Kidney (tissue), 14 donors: ENCODE data around the gene ZBTB40. TPM values are rescaled to one million over a fixed set of nuclear protein-coding genes. Genes with fewer than 3 reads are reported as not detected.

Experiments
- DNase-seq, 5 donors: peaks; one replicate each; pipeline ENCODE4 v3.0.0-alpha.2; 2013 to 2020
- FAIRE-seq: peaks from 2 replicates; lab custom pipeline; 2012; peaks lifted over from hg19 to GRCh38; lab: Jason Lieb, UNC
- H3K27ac ChIP-seq, 2 donors: one replicate each; pipeline ENCODE4 v1.7.0; 2013; ENCODE audit warnings: low read depth in 2 of 2, low read length in 2 of 2, inconsistent platforms in 1 of 2
- H3K27me3 ChIP-seq: one replicate; pipeline ENCODE4 v1.7.1; 2013; ENCODE audit warnings: low read length, inconsistent platforms; ENCODE audit not compliant: control insufficient read depth, insufficient read depth
- H3K36me3 ChIP-seq, 3 donors: one replicate each; pipeline versions ENCODE4 v1.7.0 to v1.7.1; 2013; ENCODE audit warnings: low read length in 3 of 3, control low read depth in 1 of 3, inconsistent platforms in 1 of 3; ENCODE audit not compliant: insufficient read depth in 3 of 3, control insufficient read depth in 2 of 3
- H3K4me1 ChIP-seq, 3 donors: one replicate each; pipeline versions ENCODE4 v1.7.0 to v1.7.1; 2013; ENCODE audit warnings: low read length in 3 of 3, inconsistent platforms in 1 of 3, low read depth in 1 of 3; ENCODE audit not compliant: control insufficient read depth in 2 of 3, insufficient read depth in 2 of 3
- H3K4me3 ChIP-seq, 3 donors: one replicate each; pipeline versions ENCODE4 v1.7.0 to v1.8.1; 2013; ENCODE audit warnings: low read length in 3 of 3, control low read depth in 1 of 3, inconsistent platforms in 1 of 3
- H3K9ac ChIP-seq, 3 donors: one replicate each; pipeline versions ENCODE4 v1.7.0 to v1.7.1; 2013; ENCODE audit warnings: low read length in 3 of 3, control low read depth in 1 of 3, inconsistent platforms in 1 of 3
- H3K9me3 ChIP-seq, 3 donors: one replicate each; pipeline versions ENCODE4 v1.7.0 to v1.7.1; 2013; ENCODE audit warnings: low read length in 3 of 3, control low read depth in 1 of 3, inconsistent platforms in 1 of 3; ENCODE audit not compliant: control insufficient read depth in 2 of 3, insufficient read depth in 1 of 3
- intact Hi-C: fragments of 100-400 bp; cut with DNase I; formaldehyde crosslinking; loops from one replicate; pipeline ENCODE4 v1.11.1; 2022
- polyA plus RNA-seq: library from polyadenylated mRNA; stranded (reverse); fragments of 350-450 nt; fragmentation: Illumina TruSeq; extraction: RNeasy Lipid Tissue Mini Kit (QIAGEN cat#74804); gene quantifications from one replicate; pipeline ENCODE4 v1.2.3, GENCODE V29; 2014; ENCODE audit warnings: low read depth, low replicate concordance; ENCODE audit not compliant: insufficient read depth
- total RNA-seq: library from RNA; stranded (reverse); fragmentation: NEBNext Ultra II Directional; extraction: Animal tissue kit (Norgen Biotek cat#: 25700); gene quantifications from one replicate; pipeline ENCODE4 v1.2.1, GENCODE V29; 2021
- TF ChIP-seq, protein P1 (sequence below): IDR thresholded peaks from 3 replicates; pipeline ENCODE4 v1.5.1; 2012; ENCODE audit warnings: mild to moderate bottlenecking, moderate library complexity, borderline replicate concordance; ENCODE audit not compliant: insufficient read depth; ENCODE audit errors: extremely low read depth
- donor health status: control.
- donor health status: control.
- donor health status: control.
- donor health status: control.
- donor health status: control.
- donor health status: DM: yes; HTN: yes; CAD: no.
- donor health status: Normal renal cell carcinoma (clear cell type).

Gene ZBTB40
- total and polyA plus RNA-seq, 2 donors from 2014 or later, result 4.3 to 17.4 TPM

DNA sequence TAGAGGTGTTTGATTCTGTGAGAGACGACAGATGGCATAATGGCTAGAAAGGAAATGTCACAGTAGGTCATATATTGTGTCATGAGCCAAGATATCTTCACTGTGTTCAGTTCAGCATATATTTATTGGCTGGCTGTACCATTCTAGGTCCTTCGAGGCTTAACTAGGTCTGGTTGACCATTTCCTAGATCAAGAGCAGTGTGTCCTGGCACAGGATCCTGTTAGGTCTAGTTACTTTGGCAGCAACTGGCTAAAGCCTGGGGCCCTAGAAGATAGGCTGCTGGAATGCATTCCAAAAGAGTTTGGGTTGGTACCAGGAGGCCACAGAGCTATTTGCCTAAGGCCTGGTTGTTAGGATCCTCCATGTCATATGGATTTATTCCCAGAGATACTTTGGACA lies 20.9 kb downstream of the ZBTB40 start:
- DNase-seq, result no peak
- TF ChIP-seq, protein P1, sequence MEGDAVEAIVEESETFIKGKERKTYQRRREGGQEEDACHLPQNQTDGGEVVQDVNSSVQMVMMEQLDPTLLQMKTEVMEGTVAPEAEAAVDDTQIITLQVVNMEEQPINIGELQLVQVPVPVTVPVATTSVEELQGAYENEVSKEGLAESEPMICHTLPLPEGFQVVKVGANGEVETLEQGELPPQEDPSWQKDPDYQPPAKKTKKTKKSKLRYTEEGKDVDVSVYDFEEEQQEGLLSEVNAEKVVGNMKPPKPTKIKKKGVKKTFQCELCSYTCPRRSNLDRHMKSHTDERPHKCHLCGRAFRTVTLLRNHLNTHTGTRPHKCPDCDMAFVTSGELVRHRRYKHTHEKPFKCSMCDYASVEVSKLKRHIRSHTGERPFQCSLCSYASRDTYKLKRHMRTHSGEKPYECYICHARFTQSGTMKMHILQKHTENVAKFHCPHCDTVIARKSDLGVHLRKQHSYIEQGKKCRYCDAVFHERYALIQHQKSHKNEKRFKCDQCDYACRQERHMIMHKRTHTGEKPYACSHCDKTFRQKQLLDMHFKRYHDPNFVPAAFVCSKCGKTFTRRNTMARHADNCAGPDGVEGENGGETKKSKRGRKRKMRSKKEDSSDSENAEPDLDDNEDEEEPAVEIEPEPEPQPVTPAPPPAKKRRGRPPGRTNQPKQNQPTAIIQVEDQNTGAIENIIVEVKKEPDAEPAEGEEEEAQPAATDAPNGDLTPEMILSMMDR, result no peak
- Histone ChIP-seq H3K9me3 (no peaks in the 10 kb centered on the region), H3K27me3 (no peaks in the 10 kb centered on the region), H3K9ac (no peak overlapping the region), H3K36me3 (peaks cover 0 to 2% (median 0%) of the 10 kb centered on the region in 3 donors), H3K4me1 (peaks cover 0 to 17% (median 11%) of the 10 kb centered on the region in 3 donors), H3K27ac (no peak overlapping the region), H3K4me3 (no peak overlapping the region)
- no peak for FAIRE-seq
- intact Hi-C loops, result no loop called here

DNA sequence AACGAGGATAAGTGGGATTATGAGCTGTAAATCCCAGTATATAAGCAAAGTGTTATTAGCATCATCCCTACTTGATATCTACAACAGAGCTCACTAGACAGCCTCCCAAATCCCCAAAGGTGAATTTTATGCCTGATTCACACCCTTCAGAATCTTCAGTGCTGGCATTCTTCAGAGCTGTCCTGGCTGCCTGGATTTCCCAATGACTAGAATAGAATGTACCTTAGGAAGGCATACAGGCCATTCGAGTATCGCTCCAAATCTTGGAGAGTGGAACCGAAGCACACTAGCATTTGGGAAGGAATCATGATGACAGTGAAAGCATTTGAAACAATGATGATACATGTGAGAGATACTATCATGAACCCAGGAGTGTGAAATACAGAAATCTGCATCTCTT lies 22.3 kb downstream of the ZBTB40 start:
- intact Hi-C loops, result no loop called here
- no peak overlapping the region for H3K4me3 ChIP-seq
- peaks cover 0 to 17% (median 11%) of the 10 kb centered on the region in 3 donors for H3K4me1 ChIP-seq
- H3K36me3 ChIP-seq, result peaks cover 0 to 2% (median 0%) of the 10 kb centered on the region in 3 donors
- DNase-seq, result no peak
- no peak for FAIRE-seq
- TF ChIP-seq, protein P1, result no peak
- H3K27ac ChIP-seq, result no peak overlapping the region
- H3K9ac ChIP-seq, result no peak overlapping the region
- H3K27me3 ChIP-seq, result no peaks in the 10 kb centered on the region
- no peaks in the 10 kb centered on the region for H3K9me3 ChIP-seq

DNA sequence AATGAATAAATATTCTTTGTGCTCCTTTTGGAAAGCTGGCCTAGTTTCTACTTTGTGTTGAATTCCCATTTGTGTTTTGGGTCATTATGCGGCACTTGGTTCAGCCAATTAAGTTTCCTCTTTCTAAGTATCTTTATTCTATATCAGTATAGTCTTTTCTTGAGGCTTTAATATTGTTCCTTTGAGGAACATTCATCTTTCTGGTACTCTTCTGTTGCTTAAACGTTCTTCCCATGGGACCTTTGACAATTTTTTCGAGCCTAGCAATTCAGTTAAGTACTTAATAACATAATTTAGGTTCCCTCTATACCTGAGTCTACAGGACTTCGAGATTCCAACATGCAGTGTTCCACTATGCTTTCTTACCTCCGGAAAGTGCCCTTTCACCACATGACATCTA lies 24.9 kb downstream of the ZBTB40 start:
- Histone ChIP-seq H3K27ac (no peak overlapping the region), H3K27me3 (no peaks in the 10 kb centered on the region), H3K9me3 (no peaks in the 10 kb centered on the region), H3K36me3 (peaks cover 0 to 2% (median 0%) of the 10 kb centered on the region in 3 donors), H3K4me1 (peaks cover 0 to 11% (median 7%) of the 10 kb centered on the region in 3 donors), H3K4me3 (no peak overlapping the region), H3K9ac (no peak overlapping the region)
- TF ChIP-seq, protein P1, result no peak
- FAIRE-seq, result no peak
- intact Hi-C loops, result no loop called here
- no peak for DNase-seq

DNA sequence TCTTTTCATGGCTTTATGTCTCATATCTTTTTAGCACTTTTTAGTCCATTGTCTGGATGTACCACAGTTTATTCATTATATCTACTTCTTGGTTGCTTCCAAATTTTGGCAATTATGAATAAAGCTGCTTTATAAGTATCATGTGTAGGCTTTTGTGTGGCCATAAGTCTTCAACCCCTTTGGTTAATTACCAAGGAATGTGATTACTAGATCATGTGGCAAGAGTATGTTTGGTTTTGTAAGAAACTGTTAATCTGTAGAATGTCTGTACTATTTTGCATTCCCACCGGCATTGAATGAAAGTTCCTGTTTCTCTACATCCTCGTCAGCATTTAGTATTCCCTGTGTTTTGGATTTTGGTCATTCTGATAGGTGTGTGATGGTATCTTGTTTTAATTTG lies 31.5 kb downstream of the ZBTB40 start:
- intact Hi-C loops, result no loop called here

More for the DNA sequence above, 31.5 kb downstream of the ZBTB40 start:
- no peak for FAIRE-seq
- H3K27ac ChIP-seq, result no peak overlapping the region
- H3K9ac ChIP-seq, result no peak overlapping the region
- TF ChIP-seq, protein P1, result no peak
- H3K36me3 ChIP-seq, result no peaks in the 10 kb centered on the region
- H3K27me3 ChIP-seq, result no peaks in the 10 kb centered on the region
- no peak overlapping the region for H3K4me3 ChIP-seq
- no peak for DNase-seq
- H3K9me3 ChIP-seq, result no peaks in the 10 kb centered on the region
- peaks cover 0 to 4% (median 0%) of the 10 kb centered on the region in 3 donors for H3K4me1 ChIP-seq
